ENCODE data around the gene JMY. TPM values are rescaled to one million over a fixed set of nuclear protein-coding genes. Genes with fewer than 3 reads are reported as not detected.

Gene JMY
- total RNA-seq, 1 donor from 2014 or later = 19.5 TPM

DNA sequence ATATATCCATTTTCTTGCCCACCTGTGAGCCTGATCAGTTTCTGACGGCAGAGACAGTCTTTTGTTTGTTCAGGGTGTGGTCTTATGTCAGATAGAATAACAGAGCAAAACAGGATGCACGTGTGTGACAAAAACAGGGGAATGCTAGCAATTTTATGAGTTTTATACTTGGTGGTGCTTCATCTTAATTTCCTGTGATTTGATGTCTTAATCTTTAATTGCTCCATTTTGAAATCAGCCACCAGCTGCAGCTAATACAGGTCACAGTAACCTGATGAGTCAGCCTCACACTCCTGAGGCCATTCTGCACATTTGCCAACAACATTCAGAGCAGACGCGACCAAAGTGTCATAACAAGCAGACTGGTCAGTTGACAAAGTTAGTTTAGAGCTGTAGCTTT, 42.3 kb upstream of the JMY start:
- Mint-ChIP-seq H3K36me3 (ENCODE audit: unreplicated experiment) (no peaks in the 10 kb centered on the region), H3K27ac (ENCODE audit: unreplicated experiment) (no peak overlapping the region), H3K4me1 (ENCODE audit: unreplicated experiment) (peaks cover 4% of the 10 kb centered on the region), H3K27me3 (ENCODE audit: unreplicated experiment) (no peaks in the 10 kb centered on the region), H3K9me3 (ENCODE audit: unreplicated experiment) (no peaks in the 10 kb centered on the region), H3K4me3 (ENCODE audit: unreplicated experiment) (no peak overlapping the region)
- no peak for DNase-seq (ENCODE audit: extremely low spot score, unreplicated experiment)
- TF ChIP-seq, protein P1, sequence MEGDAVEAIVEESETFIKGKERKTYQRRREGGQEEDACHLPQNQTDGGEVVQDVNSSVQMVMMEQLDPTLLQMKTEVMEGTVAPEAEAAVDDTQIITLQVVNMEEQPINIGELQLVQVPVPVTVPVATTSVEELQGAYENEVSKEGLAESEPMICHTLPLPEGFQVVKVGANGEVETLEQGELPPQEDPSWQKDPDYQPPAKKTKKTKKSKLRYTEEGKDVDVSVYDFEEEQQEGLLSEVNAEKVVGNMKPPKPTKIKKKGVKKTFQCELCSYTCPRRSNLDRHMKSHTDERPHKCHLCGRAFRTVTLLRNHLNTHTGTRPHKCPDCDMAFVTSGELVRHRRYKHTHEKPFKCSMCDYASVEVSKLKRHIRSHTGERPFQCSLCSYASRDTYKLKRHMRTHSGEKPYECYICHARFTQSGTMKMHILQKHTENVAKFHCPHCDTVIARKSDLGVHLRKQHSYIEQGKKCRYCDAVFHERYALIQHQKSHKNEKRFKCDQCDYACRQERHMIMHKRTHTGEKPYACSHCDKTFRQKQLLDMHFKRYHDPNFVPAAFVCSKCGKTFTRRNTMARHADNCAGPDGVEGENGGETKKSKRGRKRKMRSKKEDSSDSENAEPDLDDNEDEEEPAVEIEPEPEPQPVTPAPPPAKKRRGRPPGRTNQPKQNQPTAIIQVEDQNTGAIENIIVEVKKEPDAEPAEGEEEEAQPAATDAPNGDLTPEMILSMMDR (IDR thresholded peaks at IDR 0.05) = no peak

DNA sequence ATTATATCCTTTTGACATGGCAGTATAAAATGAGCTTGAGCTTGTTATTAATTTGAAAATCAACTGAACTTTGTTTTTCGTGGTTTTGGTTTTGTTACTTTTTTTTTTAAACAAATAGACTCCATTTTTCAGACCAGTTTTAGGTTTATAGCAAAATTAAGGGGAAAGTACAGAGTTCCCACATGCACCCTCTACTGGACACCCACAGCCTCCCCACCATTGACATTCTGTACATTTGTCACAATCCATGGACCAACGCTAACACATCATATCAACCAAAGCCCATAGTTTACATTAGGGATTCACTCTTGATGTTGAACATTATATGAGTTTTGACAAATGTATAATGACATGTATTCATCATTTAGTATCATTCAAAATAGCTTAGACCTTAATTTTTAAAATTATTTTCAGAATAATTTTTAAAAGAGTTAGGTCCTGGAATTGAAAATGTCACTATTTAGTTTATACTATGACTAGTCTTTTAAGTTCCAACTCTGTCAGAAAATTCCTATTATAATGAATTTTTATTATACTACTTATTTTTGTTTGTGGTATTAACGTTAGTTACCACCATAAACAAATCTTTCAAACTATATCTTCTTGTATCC, 35.3 kb upstream of the JMY start:
- Mint-ChIP-seq H3K4me1 (ENCODE audit: unreplicated experiment) (no peaks in the 10 kb centered on the region), H3K4me3 (ENCODE audit: unreplicated experiment) (no peak overlapping the region), H3K9me3 (ENCODE audit: unreplicated experiment) (no peaks in the 10 kb centered on the region), H3K27me3 (ENCODE audit: unreplicated experiment) (no peaks in the 10 kb centered on the region), H3K27ac (ENCODE audit: unreplicated experiment) (no peak overlapping the region), H3K36me3 (ENCODE audit: unreplicated experiment) (no peaks in the 10 kb centered on the region)
- DNase-seq (ENCODE audit: extremely low spot score, unreplicated experiment) = no peak
- TF ChIP-seq, protein P1 (IDR thresholded peaks at IDR 0.05) = peak; percentile 54

DNA sequence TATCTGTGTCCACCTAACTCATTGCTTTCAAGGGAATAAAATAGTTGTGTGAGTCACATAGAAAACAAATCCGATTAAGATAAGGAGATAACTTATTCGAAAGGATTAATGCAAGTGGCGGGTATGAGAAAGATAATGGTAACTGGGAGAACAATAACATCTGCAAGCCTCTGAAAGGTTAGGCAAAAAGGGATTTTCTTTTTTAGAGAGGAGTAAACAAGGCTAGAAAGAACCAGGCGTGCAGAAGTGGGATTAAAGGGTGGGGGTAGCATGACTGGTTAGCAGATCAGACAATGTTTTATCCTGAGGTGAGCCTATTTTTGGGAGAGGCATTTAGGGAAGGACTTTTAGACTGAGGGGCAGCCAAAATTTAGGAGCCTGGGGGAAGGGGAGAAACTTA, 34.7 kb upstream of the JMY start:
- Mint-ChIP-seq H3K27ac (ENCODE audit: unreplicated experiment) (no peak overlapping the region), H3K4me3 (ENCODE audit: unreplicated experiment) (no peak overlapping the region), H3K27me3 (ENCODE audit: unreplicated experiment) (no peaks in the 10 kb centered on the region)

GRCh38 chr5:79202076-79202475, 33.9 kb upstream of the JMY start:
- no peak overlapping the region for H3K4me3 Mint-ChIP-seq (ENCODE audit: unreplicated experiment)
- H3K9me3 Mint-ChIP-seq (ENCODE audit: unreplicated experiment) = no peaks in the 10 kb centered on the region
- no peak overlapping the region for H3K27ac Mint-ChIP-seq (ENCODE audit: unreplicated experiment)
- TF ChIP-seq, protein P1 (IDR thresholded peaks at IDR 0.05) = no peak
- DNase-seq (ENCODE audit: extremely low spot score, unreplicated experiment) = no peak
- no peaks in the 10 kb centered on the region for H3K36me3 Mint-ChIP-seq (ENCODE audit: unreplicated experiment)
- H3K4me1 Mint-ChIP-seq (ENCODE audit: unreplicated experiment) = no peaks in the 10 kb centered on the region
- H3K27me3 Mint-ChIP-seq (ENCODE audit: unreplicated experiment) = no peaks in the 10 kb centered on the region

More for the DNA sequence above, 34.7 kb upstream of the JMY start:
- Mint-ChIP-seq H3K4me1 (ENCODE audit: unreplicated experiment) (no peaks in the 10 kb centered on the region), H3K36me3 (ENCODE audit: unreplicated experiment) (no peaks in the 10 kb centered on the region), H3K9me3 (ENCODE audit: unreplicated experiment) (no peaks in the 10 kb centered on the region)
- DNase-seq (ENCODE audit: extremely low spot score, unreplicated experiment) = no peak
- TF ChIP-seq, protein P1 (IDR thresholded peaks at IDR 0.05) = no peak

- DNase-seq (ENCODE audit: extremely low spot score, unreplicated experiment) = no peak
- no peaks in the 10 kb centered on the region for H3K4me1 Mint-ChIP-seq (ENCODE audit: unreplicated experiment)
- H3K4me3 Mint-ChIP-seq (ENCODE audit: unreplicated experiment) = no peak overlapping the region
- no peaks in the 10 kb centered on the region for H3K36me3 Mint-ChIP-seq (ENCODE audit: unreplicated experiment)
- no peak overlapping the region for H3K27ac Mint-ChIP-seq (ENCODE audit: unreplicated experiment)
- no peaks in the 10 kb centered on the region for H3K9me3 Mint-ChIP-seq (ENCODE audit: unreplicated experiment)
- H3K27me3 Mint-ChIP-seq (ENCODE audit: unreplicated experiment) = no peaks in the 10 kb centered on the region
- TF ChIP-seq, protein P1 (IDR thresholded peaks at IDR 0.05) = no peak
Measured at GRCh38 chr5:79205965-79206364, 30.0 kb upstream of the JMY start.
